GM19395 (cell line): ENCODE data around the gene FBXW8.

Experiments used
- ATAC-seq: cut with Tn5 transposase; IDR thresholded peaks from one replicate; pipeline ENCODE4 v1.9.1; 2021; ENCODE audit warnings: mild to moderate bottlenecking, moderate library complexity; ENCODE audit not compliant: unreplicated experiment

FBXW8 gene

DNA sequence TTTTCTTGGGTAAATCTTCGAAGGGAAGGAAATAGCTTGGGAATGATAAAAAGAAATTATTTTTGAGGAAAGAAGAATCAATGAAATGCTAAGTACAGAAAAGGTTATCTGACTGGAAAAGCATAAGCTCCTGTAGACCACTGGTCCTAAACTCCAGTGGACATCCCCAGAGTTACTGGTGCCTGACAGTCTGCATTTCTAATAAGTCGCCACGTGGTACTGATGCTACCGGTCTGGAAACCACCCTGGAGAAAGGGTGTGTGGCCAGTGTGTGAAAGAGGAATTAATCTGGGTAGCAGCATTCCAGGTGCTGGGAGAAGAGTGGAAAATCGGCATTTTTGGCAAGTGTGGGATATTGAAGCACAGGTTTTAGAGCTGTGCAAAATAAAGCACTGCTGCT, 73.3 kb downstream of the FBXW8 start:
- no peak for ATAC-seq

DNA sequence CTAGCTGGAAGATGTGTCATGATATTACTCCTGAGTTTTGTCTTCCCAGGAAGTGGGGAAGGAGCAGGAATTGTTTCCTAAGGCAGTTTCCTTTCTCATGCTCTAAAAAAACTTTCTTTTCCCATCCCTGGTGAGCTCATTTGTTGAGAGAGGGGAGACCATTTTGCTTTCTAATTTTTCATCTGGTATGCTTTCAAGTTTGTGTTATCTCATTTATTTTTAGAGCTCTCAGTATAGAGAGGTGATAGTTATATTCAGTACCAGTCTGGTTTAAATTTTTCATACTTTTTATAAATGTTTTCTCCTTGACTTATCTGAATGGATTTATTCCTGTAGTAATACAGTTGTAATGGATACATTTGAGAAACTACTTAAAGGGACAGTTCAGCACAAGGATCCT, 79.6 kb downstream of the FBXW8 start:
- no peak for ATAC-seq

GRCh38 chr12:116990971-116991966, 80.5 kb downstream of the FBXW8 start:
- ATAC-seq: no peak

DNA sequence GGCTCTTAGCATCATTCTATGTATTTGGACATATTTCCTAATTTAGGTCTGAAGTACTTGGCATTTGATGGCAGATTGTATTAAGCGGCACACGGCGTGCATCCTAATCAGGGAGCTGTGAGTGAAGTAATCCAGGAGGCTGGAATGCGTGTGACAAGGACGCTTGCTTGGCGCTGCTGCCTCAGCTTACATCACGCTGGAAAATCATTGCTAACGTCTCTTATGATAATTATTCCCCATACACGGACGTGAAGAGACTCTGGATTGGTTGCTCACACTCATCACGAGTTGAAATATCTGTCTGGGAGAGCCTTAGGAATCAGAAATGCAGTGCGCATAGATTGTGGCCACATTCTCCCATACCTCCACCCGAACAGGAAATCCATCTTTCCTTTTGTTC, 85.3 kb downstream of the FBXW8 start:
- no peak for ATAC-seq

- no peak for ATAC-seq
These were observed 85.9 kb downstream of the FBXW8 start for GRCh38 chr12:116996621-116997020.

GRCh38 chr12:116999066-116999465, 88.3 kb downstream of the FBXW8 start:
- no peak for ATAC-seq

DNA sequence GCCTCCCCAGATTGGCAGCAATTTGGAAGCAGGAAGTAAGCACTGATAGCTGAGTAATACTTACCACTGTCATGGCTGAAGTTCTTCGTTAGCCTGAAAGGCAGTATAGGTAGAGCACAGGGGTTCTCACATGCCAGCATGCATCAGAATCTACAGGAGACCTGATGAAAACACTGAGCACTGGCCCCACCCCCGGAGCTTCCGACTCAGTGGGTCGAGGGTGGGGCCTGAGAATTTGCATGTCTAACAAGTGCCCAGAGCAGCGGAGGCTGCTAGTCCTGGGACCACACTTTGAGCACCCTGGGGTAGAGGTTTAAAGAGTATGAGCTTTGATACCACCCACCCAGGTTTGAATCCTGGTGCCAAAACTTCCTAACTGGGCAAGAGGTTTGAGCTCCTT, 89.6 kb downstream of the FBXW8 start:
- no peak for ATAC-seq

DNA sequence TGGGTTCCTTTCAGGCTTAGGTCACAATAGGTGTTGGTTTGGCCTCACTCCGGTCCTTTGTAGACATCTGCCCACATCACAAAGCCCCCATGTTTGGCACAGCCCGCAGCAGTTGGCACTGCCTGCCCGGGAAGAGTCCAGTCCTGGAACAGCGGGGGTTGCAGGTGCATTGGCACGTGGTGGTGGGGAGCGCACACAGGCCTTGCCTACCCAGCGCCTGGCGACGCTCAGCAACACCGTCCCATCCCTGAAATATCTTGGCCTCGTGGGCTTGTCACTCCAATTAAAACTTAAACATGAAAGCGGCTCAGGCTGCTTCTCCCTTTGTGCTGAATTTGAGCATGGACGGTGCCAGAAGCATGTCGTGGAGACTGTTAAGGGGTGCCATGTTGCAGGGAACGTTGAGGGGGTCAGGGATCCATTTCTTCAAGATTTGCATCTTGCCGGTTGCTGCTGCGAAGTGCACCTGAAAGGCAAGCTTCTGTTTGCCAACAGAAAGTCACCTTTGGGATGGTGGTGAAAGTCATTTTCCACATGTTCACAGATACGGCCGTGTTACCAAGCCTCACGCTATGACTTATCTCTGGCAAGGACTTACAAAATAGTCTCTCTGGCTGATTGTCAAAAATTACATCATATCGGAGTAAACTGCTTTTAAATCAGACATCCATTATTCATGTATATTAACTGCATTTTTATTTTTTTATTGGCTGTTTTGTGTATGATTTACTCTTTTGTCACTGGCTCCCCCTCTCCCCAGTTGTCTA, 91.5 kb downstream of the FBXW8 start:
- ATAC-seq: no peak

DNA sequence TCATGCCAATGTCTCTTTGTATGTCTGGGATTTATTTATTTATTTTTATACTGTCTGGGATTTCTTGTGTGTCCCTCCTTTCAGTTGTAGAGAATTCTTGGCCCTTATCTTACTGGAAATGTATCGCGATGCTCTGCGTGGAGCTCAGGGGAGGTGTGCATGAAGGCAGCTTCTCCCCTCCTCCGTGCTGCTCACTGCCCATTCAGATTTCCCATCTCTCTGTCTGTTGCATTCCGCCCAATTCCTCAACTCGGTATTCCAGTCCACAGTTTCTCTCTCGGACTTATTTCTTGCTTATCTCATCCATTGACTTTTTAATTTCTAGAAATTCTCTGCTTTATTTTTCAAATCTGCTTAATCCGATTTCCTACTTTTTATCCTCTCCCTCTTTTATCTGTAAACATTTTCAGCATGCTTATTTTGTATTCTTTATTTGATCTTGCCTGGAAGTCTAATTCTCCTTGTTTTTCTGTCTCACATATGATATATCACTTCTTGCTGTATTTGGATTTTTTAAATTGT, 93.2 kb downstream of the FBXW8 start:
- no peak for ATAC-seq

DNA sequence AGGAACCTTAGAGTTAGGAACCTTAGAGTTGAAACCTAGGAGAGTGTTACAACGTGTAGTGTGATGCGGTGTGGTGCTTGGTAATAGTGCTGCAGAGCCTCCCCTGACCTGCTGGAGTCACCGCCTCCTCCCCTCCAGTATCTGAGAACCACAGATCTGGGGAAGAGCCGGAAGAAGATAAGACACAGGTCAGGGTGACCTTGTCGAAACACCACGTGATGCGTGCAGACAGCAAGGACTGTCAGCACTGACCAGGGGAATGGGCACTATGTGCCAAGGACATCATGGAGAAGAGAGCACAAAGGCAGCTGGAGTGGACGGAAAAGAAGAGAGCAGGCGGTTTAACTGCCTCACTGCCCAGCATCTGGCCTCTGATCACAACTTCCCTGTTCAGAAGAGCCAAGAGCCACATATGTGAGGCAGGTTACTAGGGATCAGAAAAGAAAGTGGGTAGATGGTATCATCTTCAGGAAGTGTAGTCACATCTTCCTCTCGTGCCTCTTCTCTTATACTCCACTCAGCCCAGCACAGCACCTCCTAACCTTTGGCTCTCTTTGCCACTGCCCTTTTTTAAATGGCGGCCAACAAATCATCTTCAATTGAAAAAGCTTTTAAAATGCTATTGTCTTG, 94.8 kb downstream of the FBXW8 start:
- no peak for ATAC-seq

DNA sequence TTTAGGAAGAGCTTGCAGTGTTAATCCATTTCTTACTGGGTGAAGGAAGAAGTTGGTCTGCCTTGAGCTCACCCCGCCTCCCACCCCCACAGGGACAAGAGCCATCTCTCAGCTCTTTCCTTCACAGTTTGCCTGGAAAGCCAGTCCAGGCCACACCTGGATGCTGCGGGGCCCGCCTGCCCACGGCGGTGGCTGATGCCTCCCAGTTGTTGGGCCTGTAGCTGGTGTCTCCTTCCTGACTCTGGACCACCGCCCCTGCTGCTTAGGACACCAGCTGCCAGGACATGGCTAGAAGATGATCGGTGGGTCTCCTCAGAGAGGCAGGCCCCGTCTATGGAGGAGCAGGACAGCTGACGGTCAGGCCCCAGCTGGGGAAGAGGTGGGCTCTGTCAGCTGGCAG, 95.6 kb downstream of the FBXW8 start:
- ATAC-seq: no peak

DNA sequence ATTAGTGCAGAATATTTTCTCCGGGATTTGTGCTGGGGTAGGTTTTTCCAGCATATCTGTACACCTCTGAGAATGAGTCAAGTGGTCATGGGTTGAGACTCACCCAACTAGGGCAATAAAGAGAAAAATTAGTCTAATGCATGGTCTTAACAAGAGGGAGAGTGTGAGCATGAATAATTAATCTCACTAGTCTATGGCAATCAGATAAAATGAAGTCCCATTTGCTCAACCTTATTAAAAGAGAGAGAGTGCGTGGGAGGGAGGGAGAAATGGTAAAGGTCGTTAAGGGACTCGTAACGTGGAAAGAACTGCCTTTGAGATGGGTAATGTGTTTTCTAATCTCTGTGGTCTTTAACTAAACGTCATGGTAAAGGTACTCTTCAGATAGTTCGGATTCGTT, 96.8 kb downstream of the FBXW8 start:
- no peak for ATAC-seq

- no peak for ATAC-seq
These were observed 99.0 kb downstream of the FBXW8 start for GRCh38 chr12:117009759-117010158.

- no peak for ATAC-seq
These were observed 100.1 kb downstream of the FBXW8 start for GRCh38 chr12:117010693-117011451.

- no peak for ATAC-seq
These were observed 101.4 kb downstream of the FBXW8 start for GRCh38 chr12:117011988-117012805.

GRCh38 chr12:117013726-117014125, 103.0 kb downstream of the FBXW8 start:
- ATAC-seq: no peak

DNA sequence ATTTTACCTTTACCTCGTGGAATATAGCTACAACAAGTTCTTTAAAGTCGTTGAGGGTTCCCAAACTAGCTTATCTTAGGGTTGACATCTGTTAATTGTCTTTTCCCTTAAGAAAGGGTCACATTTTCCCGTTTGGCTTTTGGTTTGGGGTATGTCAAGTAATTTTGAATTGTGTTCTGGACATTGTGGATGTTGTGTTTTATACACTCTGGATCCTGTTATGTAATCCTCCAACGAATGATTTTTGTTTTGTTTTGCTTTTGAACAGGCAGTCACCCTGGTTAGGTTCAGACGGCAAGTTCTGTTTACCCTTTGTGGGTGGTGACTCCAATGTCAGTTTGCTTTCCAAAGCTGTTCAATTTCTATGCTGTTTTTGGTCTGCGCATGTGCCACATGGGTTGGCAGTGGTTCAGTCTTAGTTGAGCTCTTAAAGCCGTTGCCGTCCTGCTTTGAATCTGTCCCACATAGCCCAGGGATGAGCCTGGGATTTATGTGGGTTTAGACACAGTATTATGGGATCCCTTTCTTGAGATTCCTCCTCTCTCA, 103.7 kb downstream of the FBXW8 start:
- no peak for ATAC-seq

DNA sequence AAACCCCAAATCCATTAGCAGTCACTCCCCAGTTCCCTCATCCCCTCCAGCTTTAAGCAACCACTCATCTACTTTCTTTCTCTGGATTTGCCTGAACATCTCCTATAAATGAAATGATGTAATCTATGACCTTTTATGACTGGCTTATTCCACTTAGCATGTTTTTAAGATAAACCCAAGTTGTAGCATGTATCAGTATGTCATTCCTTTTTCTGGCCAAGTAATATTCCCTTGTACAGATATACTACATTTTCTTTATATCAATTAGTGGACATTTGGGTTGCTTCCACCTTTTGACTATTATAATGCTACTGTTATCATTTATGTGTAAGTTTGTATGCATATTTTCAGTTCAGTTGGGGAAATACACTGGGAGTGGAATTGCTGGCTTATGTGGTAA, 105.1 kb downstream of the FBXW8 start:
- ATAC-seq: no peak

GRCh38 chr12:117017807-117018206, 107.1 kb downstream of the FBXW8 start:
- no peak for ATAC-seq
